GM21360 (cell line): ENCODE measurements around the gene SERP2.

Experiments used
- ATAC-seq: cut with Tn5 transposase; IDR thresholded peaks from one replicate; pipeline ENCODE4 v1.9.1; 2021; ENCODE audit warnings: mild to moderate bottlenecking, moderate library complexity; ENCODE audit not compliant: unreplicated experiment

SERP2 gene

DNA sequence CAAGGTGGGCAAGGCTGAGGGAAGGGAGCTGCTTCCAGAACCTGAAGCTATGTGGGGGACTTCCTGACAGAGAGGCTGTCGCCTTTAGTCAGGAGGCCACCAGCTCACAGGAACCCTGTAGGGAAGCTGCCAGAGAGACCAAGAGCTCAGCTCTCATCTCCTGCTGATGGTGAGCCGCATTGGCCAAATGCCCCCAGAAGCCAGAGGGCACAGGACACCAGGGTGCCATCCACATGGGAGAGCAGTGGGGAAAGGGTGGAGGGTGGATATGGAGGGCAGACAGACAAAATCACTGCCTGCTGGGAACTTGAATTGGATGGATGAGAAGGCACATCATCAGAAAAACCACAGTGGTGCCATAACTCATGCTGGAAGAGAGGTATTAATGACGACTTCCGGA, 36.0 kb downstream of the SERP2 start:
- no peak for ATAC-seq

DNA sequence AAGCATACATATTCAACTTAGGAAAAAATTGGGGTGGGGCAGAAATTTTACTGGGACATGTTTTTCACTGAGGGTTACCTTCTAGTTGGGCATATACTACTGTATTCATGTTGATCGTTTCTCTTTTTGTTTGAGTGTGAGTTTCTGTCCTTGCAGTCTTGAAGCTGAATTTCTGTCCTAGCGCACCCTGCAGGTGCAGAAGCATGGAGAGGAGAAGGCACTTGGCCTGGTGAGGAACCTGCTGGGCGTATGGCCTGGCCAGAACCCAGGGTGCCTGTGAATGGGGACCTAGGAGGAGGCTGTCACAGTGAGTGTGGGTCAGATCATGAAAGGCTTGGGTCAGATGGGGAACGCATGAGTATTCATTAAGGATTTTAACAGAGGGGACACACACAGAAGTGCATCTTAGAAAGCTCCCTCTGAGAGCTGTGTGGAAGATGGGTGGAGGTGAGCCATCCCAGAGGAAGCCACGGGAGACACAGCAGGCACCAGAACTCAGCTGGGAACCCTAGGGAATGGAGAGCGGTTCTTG, 36.8 kb downstream of the SERP2 start:
- no peak for ATAC-seq

DNA sequence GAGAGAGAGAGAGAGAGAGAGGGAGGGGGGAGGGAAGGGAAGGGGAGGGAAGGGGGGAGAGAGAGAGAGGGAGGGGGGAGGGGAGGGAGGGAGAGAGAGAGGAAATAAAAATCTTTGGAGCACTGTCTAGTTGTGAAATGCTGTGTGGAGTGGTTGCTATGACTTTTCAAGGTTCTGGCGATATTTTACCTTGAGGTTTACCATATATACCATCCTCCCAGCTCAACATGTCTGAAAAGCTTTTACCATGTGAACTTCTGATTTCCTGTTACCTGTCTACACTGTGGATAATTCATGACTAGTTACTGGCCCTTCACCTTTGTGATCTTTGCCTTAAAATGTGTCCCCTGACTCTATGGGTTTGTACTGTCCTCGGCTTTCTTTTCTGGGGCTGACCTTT, 38.2 kb downstream of the SERP2 start:
- ATAC-seq: no peak

DNA sequence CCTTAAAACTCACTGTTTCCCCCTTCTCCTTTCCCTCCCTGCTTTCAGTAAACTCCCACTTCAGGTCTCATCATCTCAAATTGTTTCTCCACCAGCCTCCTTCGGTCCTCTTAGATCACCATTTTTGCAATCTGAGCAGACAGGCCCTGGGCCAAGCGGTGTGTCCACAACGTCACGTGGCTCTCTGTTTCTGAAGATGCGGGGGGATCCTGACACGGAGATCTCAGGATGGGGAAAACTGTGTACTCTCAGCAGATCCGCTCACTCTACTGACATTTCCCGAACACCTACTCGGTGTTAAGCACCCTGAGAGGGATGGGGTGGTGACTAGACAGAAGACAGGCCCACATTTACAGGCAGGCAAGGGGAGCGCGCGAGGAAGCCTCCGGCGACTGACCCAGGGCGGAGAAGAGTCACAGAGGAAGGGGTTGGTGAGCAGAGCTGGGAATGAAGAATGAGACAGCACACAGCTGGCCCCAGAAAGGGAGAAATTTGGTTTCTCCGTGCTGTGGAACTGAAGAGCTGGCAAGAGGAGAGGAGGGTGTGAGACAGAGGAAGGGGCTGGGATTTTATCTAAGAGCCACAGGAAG, 38.8 kb downstream of the SERP2 start:
- no peak for ATAC-seq

DNA sequence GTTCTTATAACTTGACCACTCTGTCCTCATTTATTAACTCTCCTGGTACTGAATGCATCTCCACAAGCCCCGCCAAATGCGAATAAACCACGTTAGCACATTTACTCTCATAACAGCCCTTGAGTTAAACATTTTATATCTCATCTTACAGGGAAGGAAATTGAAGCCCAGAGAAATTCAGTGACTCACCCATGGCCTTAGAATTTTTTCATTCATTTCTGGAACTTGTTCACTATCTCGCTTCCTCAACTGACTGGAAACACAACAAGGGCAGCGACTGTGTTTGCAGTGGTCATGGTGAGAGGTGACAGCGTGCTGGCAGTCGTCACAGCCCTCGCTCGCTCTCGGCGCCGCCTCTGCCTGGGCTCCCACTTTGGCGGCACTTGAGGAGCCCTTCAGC, 39.5 kb downstream of the SERP2 start:
- ATAC-seq: no peak

DNA sequence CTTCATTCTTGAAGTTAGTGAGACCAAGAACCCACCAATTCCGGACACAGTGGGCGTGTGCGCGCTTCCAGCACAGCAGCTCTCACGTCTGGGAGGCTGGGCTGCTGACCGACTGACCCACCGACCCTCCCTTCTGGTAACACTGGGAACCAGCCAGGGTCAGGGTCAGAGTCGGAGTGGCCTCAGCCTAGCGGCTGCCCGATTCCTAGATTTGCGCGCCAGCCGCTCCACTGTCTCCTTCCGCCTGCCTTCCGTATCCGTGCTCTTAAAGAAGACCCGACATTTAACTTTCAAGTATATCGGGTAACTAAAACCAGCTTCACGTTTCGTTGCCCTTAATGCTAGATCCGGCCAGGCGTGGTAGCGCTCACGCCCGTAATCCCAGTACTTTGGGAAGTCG, 41.1 kb downstream of the SERP2 start:
- ATAC-seq: no peak

DNA sequence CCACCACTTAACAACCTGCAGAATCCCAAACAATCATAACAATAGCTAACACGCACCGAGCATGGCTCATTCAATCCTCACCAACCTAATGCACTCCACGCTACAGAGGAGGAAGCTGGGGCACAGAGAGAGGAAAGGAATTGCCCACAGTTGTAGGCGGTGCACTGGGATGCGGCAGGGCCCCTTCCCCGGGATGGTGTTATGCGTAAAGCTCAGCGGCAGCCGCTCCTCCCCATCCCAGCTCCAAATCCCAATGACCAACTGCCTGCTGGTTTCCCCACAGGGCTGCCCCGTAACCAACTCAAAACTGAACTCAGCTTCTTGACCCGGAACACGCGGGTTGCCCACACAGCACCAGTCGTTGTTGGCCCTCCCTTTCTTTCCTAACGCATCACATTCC, 42.2 kb downstream of the SERP2 start:
- ATAC-seq: no peak

DNA sequence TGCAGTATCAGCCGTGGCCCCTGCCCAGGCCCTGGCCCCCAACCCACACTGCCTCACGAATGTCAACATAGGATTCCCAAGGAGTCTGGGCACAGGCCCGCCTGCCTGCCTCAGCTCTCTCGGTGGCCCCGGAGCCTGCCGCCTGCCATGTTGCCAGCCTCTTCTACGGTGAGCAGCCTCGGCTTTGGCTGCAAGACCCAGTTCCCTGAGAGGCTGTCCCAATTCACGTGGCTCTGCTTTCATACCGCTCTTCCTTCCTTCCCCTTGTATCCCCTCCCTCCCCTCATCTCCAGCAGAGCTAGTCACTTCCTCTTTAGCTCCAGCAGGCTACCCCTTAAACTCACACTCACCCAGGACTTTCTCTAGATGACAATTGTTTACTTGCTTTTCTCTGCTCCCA, 42.7 kb downstream of the SERP2 start:
- no peak for ATAC-seq

DNA sequence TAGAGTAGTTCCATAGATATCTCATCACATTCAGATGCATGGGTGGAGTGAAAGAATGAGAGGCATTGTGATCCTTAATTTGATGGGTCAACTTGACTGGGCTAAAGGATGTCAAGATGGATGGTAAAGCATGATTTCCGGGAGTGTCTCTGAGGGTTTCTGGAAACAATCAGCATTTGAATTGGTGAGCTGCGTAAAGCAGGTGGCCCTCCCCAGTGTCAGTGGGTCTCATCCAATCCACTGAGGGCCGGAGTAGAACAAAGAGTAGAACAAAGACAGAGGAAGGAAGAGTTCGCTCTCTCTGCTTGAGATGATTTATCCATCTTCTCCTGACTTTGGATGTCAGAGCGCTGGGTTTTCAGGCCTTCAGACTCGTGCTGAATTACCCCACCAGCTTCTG, 43.1 kb downstream of the SERP2 start:
- ATAC-seq: no peak

DNA sequence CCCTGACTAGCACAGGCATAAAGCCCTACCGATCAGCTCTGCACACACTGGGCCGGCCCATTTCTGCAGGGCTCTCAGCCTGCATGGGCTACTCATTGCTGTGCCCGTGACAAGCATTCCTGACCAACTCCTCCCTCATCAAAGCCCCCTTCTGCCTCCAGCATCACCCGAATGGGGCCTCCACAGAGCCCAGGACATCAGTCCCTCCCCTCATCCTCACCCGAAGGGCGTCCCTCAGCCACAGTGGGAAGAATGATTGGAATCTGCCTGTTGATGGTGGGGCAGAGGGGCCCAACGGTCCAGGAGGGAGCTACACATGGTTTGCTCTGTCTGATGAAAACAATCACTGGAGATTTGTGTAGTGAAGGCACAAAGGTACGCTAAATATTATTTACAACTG, 43.8 kb downstream of the SERP2 start:
- no peak for ATAC-seq

DNA sequence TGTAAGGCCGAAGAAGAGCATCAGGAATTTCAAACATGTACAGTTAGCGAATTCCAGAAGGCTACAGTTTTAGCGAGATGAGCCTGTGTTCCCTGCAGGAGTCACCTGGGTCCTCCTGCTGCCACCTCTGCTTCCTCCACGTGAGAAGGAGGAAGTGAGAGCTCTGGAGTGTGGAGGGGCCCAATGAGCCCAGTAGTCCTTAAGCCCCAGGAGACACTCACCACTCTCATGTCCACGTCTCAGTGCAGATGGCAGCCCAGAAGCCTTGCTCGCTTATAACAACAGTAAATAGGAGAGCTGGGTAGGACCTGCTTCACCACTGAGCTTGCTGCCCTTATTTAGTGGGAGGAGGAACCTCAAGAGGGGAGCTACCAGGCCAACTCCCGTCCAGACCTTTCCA, 44.3 kb downstream of the SERP2 start:
- no peak for ATAC-seq

DNA sequence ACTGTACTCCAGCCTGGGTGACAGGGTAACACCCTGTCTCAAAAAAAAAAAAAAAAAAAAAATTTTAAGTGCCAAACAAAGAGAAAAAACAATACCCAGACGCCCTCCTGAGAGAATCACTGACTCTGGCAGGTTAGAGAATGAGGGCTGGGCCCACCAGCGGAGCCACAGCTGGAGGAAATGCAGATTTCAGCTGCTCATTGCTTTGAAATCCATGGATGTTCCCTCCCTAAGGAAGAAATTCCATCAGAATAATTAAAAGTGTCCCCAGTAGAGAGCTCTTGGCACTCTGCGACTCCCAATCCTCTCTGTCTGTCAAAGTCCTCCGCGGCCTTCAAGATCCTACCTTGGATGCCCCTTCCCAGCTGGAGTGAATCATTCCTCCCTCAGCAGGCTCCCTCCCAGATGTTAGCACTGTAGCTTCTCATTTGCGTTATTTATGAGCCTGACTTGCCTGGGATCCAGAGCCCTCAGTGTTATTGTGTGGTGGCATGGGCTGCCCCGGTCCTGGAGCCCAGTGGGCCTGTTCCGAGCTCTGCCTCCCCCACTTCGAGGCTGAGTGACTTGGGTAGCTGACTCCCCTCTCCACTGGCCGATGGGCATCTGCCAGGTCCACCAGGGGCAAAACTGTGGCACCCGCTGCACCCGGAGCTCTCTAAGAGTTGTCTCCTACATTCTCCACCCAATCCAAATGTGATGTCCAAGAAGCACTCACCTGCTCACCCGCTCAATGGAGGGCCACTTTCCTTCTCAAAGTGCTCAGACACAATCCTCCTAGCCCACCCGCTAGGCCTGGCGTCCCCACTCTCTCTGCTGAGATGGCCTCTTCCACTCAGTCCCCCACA, 47.0 kb downstream of the SERP2 start:
- no peak for ATAC-seq

DNA sequence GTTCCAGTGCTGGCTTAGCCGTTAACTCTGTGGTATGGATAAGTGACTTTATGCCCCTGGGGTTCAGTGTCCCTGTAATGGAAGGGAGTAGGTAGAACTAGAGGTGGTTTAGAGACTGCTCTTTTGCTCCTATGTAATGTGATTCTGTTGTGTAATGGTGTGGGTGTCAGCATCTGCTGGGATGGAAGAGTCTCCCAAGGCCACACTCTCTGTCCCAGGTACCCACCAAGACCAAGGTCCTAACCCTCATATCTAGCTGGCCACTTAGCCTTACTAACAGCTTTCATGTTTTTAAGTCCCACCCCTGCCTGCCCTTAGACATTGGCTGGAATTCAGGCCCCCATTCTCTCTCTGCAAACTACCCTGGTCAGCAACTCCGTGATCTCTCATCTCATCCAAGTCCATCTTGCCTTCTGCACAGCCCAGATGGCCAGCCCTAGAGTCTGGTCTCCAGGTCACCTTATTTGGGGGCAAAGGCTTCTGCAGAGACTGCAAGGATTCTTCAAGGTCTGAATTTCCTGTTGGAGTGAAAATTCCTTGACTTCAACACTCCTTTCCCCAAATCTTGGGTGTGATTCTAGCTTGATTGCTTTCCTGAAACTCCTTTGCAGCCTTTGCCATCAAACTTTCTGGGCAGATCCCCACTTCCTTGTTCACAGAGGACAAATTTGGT, 48.4 kb downstream of the SERP2 start:
- no peak for ATAC-seq

DNA sequence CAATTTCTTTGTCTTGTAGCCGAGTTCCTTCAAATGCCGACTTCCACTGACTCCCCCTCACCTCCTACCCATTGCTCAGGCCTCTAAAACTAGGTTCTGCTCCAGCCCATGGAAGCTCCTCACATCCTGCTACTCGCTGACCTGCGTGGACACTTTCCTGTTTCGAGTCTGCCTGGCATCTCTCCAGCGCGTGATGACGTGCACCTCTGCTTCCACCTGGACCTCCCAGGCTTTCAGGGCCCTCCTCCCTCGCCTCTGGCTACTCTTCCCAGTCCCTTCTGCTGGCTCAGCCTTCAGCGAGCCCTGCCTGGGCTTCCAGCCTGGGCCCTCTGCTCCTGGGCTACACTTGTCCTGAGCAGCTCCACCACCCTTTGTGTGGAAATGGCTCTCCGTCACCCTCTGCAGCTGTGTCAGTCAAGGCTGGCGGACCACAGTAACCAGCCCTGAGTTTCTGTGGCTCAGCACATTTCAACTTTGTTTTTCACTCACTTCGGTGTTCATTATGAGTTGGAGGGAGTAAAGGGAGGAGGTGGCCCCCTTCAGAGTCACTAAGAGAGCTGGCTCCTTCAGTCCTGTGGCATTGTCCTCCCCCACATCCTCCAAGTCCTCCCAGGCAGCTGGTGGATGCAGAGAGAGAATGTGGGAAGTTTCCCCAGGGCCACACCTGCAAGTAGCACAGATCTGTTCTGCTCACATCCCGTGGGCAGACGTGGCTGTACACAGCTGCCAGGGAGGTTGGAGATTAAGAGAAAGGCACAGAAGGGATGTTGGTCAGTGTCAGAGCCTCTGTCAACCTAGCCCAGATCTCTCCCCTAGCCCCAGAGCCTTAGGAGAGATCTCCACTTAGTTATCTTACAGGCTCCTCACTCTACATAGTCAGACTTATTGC, 49.4 kb downstream of the SERP2 start:
- no peak for ATAC-seq

DNA sequence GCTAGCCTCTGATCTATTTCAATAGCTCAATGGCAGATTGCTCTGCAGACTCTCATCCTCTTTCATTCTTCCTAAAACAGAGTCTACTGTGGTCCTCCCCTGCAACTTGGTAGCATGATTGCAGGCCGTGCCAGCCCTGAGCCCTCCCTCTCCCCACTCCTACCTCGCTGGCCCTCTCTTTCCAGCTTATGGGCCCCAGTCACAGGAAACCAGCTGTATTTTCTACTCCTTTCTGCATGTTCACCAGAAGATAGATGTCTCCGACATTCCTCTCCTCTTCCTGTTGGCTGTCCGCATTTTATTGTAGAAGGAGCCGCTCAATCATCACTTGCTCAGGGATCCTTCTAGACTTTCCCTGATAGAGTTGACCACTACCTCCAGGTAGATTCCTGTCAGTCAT, 50.2 kb downstream of the SERP2 start:
- ATAC-seq: no peak

DNA sequence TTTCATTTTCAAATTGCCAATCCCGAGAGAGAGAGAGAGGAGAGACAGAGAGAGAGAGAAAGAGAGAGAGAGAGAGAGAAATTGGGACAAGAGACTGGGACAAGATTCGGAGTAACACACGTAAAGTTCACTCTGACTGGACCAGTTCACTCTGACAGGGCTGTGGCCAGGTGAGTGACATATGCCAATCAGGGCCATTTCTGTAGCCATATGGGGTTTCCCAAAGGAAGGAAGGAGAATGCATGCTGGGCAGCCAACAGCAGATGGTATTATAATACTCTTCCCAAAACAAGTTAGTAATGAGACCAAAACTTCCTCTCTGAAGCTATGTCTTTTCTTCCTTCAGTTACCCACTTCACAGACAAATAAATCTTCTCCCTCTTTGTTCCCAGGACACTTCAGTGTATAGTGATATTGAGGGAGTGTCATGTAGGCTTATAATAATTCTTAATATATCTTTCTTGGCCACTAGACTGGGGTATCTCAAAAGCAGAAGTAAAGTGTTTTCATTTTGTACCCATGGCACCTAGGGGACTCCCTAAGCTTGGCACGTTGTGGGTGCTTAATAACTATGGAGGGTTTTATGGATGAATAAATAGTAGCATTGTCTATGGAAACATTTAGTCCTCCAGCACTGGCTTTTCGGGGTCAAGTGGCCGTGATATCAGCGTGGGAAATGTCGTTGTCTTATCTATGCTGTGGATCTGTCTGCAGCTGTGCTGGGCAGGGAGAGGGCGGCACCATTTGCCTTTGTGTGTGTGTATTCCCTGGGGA, 51.6 kb downstream of the SERP2 start:
- ATAC-seq: no peak

DNA sequence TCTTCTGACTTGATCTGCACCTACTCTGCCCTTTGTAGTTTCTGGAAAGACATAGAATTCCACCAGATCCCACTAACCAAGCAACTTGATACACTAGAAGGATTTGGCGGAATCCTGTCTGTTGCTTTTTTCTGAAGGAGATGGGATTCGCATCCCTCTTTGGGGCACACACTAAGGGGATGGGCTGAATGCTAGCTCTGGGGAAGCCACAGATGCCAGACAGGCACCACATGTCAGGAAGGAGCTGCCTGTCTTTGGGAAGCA, 52.1 kb downstream of the SERP2 start:
- ATAC-seq: no peak

DNA sequence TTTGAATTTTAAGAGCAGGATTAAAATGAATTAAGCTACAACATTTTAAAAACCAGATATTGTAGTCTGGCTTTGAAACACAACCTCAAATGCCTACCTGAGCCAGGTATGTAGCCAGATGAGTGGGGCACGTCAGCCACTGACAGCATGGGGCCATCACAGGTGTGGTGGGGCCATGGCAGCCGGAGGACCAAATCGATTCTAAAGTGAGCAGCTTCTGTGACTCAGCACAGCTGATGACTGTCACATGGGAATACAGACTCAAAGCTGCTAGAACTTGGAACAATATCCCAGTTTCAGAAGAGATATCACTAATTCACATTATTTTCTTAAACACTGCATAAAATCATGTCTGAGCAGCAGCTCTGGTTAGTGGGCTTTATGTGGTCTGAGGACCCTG, 52.8 kb downstream of the SERP2 start:
- ATAC-seq: no peak

DNA sequence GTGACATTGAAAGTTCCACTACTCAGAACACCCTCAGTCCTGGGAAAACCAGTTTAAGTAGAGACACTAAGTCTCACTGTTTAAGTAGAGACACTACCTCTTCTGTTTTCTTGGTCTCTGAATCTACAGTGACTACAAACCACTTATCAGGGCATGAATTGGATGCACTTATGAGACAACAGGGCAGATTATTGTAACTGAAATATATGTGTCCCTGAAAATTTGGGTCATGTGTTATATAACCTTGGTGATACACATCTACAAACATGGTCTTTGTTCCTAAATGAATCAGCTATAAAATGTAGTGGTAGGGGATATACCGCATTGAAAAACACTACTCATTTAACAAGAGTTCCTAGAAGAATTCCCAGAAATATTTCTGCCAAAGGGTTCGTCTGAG, 55.7 kb downstream of the SERP2 start:
- no peak for ATAC-seq

DNA sequence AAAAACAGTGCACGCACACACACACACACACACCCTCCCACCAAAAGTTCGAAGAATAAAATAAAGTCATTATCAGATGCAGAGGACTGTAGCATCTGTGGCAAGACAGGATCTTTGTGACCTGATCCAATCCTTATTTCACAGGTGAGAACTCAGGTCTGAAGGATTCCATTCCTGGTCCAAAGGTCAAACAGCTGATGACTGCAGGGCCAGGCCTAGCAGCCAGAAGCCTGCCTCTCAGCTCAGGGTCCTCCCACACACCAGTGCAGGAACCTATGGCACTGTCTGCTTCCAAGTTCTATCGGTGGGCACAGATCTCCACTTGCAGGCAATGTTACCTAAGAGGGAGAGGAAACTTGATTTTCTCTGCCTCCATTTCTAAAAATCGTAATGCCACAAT, 57.5 kb downstream of the SERP2 start:
- ATAC-seq: no peak

DNA sequence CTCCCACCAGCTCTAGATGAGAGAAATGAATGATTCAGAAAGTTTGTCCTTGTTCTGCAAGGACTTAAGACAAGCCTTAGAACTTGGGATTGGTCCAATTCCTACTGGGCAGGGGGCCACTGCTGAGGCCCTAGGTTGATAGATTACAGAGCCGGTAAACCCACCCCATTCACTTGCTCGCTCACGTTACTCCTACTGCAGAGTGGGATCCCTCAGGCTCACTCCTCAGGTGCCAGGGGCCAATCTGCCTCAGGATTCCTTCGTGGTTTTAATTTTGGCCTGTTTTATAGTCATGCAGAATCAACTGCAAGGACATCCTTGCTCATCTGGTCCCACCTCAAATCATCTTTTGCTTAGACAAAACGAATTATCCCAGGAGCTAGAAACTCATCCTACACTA, 59.0 kb downstream of the SERP2 start:
- ATAC-seq: no peak
